Dermis lymphatic vessel endothelial cell (primary cell): Measurements from ENCODE around the gene MARF1. TPM values are rescaled to one million over a fixed set of nuclear protein-coding genes. Genes with fewer than 3 reads are reported as not detected.

ENCODE experiments used
- total RNA-seq: library from RNA; depleted of rRNA; stranded (reverse); fragments of >200 nt; gene quantifications from 2 replicates; pipeline ENCODE4 v1.2.1, GENCODE V29; 2014

The MARF1 gene, protein sequence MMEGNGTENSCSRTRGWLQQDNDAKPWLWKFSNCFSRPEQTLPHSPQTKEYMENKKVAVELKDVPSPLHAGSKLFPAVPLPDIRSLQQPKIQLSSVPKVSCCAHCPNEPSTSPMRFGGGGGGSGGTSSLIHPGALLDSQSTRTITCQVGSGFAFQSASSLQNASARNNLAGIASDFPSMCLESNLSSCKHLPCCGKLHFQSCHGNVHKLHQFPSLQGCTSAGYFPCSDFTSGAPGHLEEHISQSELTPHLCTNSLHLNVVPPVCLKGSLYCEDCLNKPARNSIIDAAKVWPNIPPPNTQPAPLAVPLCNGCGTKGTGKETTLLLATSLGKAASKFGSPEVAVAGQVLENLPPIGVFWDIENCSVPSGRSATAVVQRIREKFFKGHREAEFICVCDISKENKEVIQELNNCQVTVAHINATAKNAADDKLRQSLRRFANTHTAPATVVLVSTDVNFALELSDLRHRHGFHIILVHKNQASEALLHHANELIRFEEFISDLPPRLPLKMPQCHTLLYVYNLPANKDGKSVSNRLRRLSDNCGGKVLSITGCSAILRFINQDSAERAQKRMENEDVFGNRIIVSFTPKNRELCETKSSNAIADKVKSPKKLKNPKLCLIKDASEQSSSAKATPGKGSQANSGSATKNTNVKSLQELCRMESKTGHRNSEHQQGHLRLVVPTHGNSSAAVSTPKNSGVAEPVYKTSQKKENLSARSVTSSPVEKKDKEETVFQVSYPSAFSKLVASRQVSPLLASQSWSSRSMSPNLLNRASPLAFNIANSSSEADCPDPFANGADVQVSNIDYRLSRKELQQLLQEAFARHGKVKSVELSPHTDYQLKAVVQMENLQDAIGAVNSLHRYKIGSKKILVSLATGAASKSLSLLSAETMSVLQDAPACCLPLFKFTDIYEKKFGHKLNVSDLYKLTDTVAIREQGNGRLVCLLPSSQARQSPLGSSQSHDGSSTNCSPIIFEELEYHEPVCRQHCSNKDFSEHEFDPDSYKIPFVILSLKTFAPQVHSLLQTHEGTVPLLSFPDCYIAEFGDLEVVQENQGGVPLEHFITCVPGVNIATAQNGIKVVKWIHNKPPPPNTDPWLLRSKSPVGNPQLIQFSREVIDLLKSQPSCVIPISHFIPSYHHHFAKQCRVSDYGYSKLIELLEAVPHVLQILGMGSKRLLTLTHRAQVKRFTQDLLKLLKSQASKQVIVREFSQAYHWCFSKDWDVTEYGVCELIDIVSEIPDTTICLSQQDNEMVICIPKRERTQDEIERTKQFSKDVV (N-terminal part only)
- total RNA-seq = 12.6 and 16.8 TPM in 2 replicates

DNA sequence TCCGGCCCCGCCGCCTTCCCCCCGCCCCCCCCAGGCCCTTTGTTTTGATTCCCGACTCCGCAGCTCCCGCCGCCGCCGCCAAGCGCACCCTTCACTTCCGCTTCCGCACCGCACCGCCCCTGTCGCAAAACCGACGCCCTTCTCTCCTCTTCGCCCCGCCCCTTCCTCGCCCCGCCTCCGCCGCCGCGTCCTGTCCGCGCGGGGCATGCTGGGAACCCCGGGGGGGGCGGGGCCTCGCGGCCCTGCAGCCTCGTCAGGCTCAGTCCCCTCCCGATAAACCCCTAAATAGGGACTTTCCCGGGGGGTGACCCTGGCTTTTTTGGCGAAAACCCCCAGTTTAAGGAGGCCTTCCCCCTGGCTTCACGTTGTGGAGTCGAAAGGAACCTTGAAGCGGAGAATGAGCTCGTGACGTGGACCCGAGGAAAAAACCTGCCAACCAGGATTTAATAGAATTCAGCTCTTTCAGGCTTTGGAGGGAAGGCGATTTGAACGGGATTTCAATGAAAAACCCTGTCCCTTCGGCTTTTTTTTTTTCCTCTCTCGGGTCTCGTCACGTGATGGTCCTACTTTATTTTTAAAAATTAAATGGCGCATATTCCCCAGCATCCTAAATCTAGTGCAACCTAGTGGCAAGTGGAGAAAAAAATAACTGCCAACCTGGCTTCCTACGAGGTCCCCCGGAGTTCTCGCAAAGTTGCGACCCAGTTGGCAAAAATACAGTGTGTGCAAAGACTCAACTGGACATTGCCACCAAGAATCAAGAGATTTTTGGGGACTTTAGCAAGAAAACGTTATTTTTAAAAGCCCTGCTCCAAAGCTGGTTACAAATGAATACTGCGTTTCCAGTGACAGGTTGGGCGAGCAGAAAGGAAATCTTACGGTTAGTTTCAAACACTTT lies at the start of gene MARF1:
MARF1 (minus strand) TSS at position 107 of the 898 bp plus-strand sequence. CDS start 3,921 bp downstream, outside the sequence.

DNA sequence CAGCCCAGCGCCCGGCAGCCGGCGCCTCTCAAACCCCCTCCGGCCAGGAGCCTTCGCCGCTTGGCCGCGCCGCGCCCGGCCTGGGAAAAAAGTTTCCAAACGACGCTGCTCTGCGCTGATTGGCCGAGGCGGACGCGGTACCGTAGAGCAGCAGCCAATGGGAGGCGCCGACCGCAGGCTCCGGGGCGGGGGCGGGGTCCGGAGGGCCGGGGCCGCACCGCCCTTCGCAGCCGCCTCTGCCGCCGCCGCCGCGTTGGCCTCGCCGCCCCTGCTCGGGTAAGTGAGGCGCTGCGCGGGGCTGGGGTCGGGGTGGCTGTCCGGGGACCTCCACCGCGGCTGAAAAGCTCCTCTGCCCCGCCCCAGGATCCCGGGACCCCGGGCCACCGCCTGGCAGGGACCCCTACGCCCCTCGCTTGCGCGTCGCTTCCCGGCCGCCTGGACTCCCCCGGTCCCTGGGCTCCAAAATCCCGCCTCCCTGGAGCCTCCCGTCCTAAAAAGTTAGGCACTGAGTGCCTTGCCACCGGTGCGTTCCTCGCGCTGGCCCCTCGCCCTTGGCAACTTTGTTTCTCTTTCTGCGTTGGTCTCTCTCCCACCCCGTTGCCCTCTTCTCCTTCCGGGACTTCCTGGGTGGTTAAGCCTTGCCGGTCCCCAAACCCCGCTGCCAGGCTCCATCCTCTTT lies 7.2 kb upstream of the MARF1 start, which contains the start of gene NDE1:
NDE1 (plus strand) TSS at position 227 of the 679 bp plus-strand sequence. CDS start 14,534 bp downstream, outside the sequence.

Other genes starting within 250 kb of the MARF1 start
- 0.09 and 0.22 TPM in 2 replicates for gene MPV17L, start 247.4 kb downstream of the MARF1 start, total RNA-seq
- gene BMERB1, start 208.6 kb downstream of the MARF1 start, total RNA-seq = 29.1 and 32.6 TPM in 2 replicates
- 21.6 and 31.9 TPM in 2 replicates for gene NDE1, start 7.1 kb upstream of the MARF1 start, total RNA-seq
- gene MYH11, start 213.9 kb upstream of the MARF1 start, total RNA-seq = under 0.01 TPM in 1 of 2 replicates, not detected in the other
- 19.3 and 22.8 TPM in 2 replicates for gene CEP20, start 245.4 kb upstream of the MARF1 start, total RNA-seq